H1 (cell line): ENCODE results near the gene PMEPA1. TPM values are rescaled to one million over a fixed set of nuclear protein-coding genes. Genes with fewer than 3 reads are reported as not detected.

Experiments
- CTCF ChIA-PET: fragments of 300-600 bp; sonication (Branson Sonifier 250); formaldehyde crosslinking; loops from one replicate; lab custom pipeline; 2021; ENCODE audit not compliant: partially characterized antibody; lab: Charles Lee
- POLR2A ChIA-PET: fragments of 300-600 bp; sonication (Branson Sonifier 250); formaldehyde crosslinking; loops from one replicate; lab custom pipeline; 2021; ENCODE audit warnings: inconsistent platforms; ENCODE audit not compliant: partially characterized antibody; lab: Charles Lee
- DNase-seq, 2 experiments: peaks; one replicate each; pipeline versions ENCODE4 v3.0.0 to v3.0.0-alpha.2; 2010 to 2022; ENCODE audit warnings: low spot score in 2 of 2, low read depth in 1 of 2, mixed read lengths in 1 of 2
- FAIRE-seq: peaks from 2 replicates; lab custom pipeline; 2011; peaks lifted over from hg19 to GRCh38; lab: Jason Lieb, UNC
- H2AFZ ChIP-seq: 2 replicates; pipeline ENCODE4 v1.8.1; 2012; ENCODE audit warnings: low read length, inconsistent platforms
- H2AK5ac ChIP-seq: 2 replicates; pipeline ENCODE4 v1.6.1; 2013; ENCODE audit warnings: low read depth, low read length
- H2BK120ac ChIP-seq: replicated peaks from 2 replicates; pipeline ENCODE3; 2013; ENCODE audit warnings: low read depth, low read length, inconsistent platforms
- H2BK12ac ChIP-seq: 2 replicates; pipeline ENCODE4 v1.6.1; 2013; ENCODE audit warnings: low read depth, low read length
- H2BK15ac ChIP-seq: 2 replicates; pipeline ENCODE4 v1.6.1; 2013; ENCODE audit warnings: low read length
- H2BK20ac ChIP-seq: 2 replicates; pipeline ENCODE4 v1.6.1; 2013; ENCODE audit warnings: low read length
- H2BK5ac ChIP-seq: 2 replicates; pipeline ENCODE4 v1.6.1; 2013; ENCODE audit warnings: low read depth, low read length
- H3K14ac ChIP-seq: 2 replicates; pipeline ENCODE4 v1.6.1; 2013; ENCODE audit warnings: inconsistent platforms; ENCODE audit not compliant: insufficient read length
- H3K18ac ChIP-seq: 2 replicates; pipeline ENCODE4 v1.6.1; 2013; ENCODE audit warnings: low read length; ENCODE audit errors: extremely low read depth
- H3K23ac ChIP-seq: 2 replicates; pipeline ENCODE4 v1.6.1; 2013; ENCODE audit warnings: inconsistent platforms; ENCODE audit not compliant: insufficient read length
- H3K23me2 ChIP-seq: 2 replicates; pipeline ENCODE4 v1.6.1; 2013; ENCODE audit warnings: low read depth, low read length
- H3K27ac ChIP-seq: 2 replicates; pipeline ENCODE4 v1.6.1; 2011; ENCODE audit warnings: low read depth, low read length, inconsistent platforms
- H3K27me3 ChIP-seq, 4 experiments: replicated peaks in 1 of 4; 1 replicate in 1 of 4; 2 replicates in 3 of 4; pipeline versions ENCODE4 v1.6.1 to v1.8.1; 2011 to 2013; ENCODE audit warnings: low read length in 3 of 4, mild to moderate bottlenecking in 3 of 4, inconsistent platforms in 2 of 4, mixed read lengths in 2 of 4, moderate library complexity in 1 of 4; ENCODE audit not compliant: control insufficient read depth in 3 of 4, insufficient read depth in 3 of 4; ENCODE audit errors: extremely low read depth in 1 of 4
- H3K36me3 ChIP-seq, 4 experiments: 2 replicates each; pipeline versions ENCODE4 v1.6.1 to v1.8.1; 2011 to 2013; ENCODE audit warnings: mild to moderate bottlenecking in 4 of 4, low read length in 3 of 4, moderate library complexity in 2 of 4, control low read depth in 1 of 4, inconsistent platforms in 1 of 4; ENCODE audit not compliant: insufficient read depth in 4 of 4, control insufficient read depth in 2 of 4
- H3K4ac ChIP-seq: replicated peaks from 2 replicates; pipeline ENCODE3; 2013; ENCODE audit warnings: low read length, low read depth, mixed read lengths, inconsistent platforms; ENCODE audit not compliant: insufficient read length
- H3K4me1 ChIP-seq, 4 experiments: replicated peaks in 1 of 4; 1 replicate in 1 of 4; 2 replicates in 3 of 4; pipeline versions ENCODE4 v1.6.1 to v1.8.1; 2011 to 2013; ENCODE audit warnings: low read length in 3 of 4, inconsistent platforms in 2 of 4, mixed read lengths in 1 of 4; ENCODE audit not compliant: insufficient read depth in 4 of 4, control insufficient read depth in 3 of 4
- H3K4me2 ChIP-seq, 2 experiments: 2 replicates each; pipeline versions ENCODE4 v1.6.1 to v1.8.1; 2011 to 2013; ENCODE audit warnings: low read depth in 2 of 2, low read length in 2 of 2, control low read depth in 1 of 2, inconsistent platforms in 1 of 2, mild to moderate bottlenecking in 1 of 2; ENCODE audit not compliant: insufficient read depth in 1 of 2
- H3K4me3 ChIP-seq, 4 experiments: fragments of 200-600, 300-600 bp in 1 of 4; sonication (generic), shearing (Covaris generic), sonication (Bioruptor Twin) in 1 of 4; 2 replicates each; pipeline versions ENCODE4 v1.5.1 to v1.8.1; 2011 to 2016; ENCODE audit warnings: low read length in 4 of 4, low read depth in 3 of 4, control low read depth in 2 of 4, inconsistent platforms in 2 of 4, mild to moderate bottlenecking in 2 of 4, mixed read lengths in 1 of 4, moderate library complexity in 1 of 4; ENCODE audit not compliant: insufficient read depth in 2 of 4; ENCODE audit errors: extremely low read depth in 1 of 4
- H3K56ac ChIP-seq: replicated peaks from 2 replicates; pipeline ENCODE3; 2013; ENCODE audit warnings: low read depth, mild to moderate bottlenecking, mixed read lengths, low read length, inconsistent platforms; ENCODE audit not compliant: insufficient read length
- H3K79me1 ChIP-seq: 2 replicates; pipeline ENCODE4 v1.6.1; 2013; ENCODE audit warnings: low read depth, low read length, control low read depth
- H3K79me2 ChIP-seq, 2 experiments: 2 replicates each; pipeline versions ENCODE4 v1.6.1 to v1.8.1; 2012 to 2013; ENCODE audit warnings: low read length in 2 of 2, mild to moderate bottlenecking in 2 of 2, inconsistent platforms in 1 of 2; ENCODE audit not compliant: insufficient read depth in 2 of 2, control insufficient read depth in 1 of 2
- H3K9ac ChIP-seq, 4 experiments: replicated peaks in 1 of 4; 1 replicate in 1 of 4; 2 replicates in 3 of 4; pipeline versions ENCODE4 v1.6.1 to v1.8.1; 2011 to 2013; ENCODE audit warnings: low read depth in 3 of 4, low read length in 3 of 4, control low read depth in 2 of 4, mild to moderate bottlenecking in 2 of 4, moderate library complexity in 2 of 4, inconsistent platforms in 1 of 4; ENCODE audit errors: extremely low read depth in 1 of 4
- H3K9me3 ChIP-seq, 2 experiments: 2 replicates each; pipeline versions ENCODE4 v1.6.1 to v1.8.1; 2012 to 2013; ENCODE audit warnings: mild to moderate bottlenecking in 2 of 2, moderate library complexity in 2 of 2, control low read depth in 1 of 2, inconsistent platforms in 1 of 2, low read depth in 1 of 2, low read length in 1 of 2, mixed read lengths in 1 of 2; ENCODE audit not compliant: insufficient read depth in 2 of 2
- H4K20me1 ChIP-seq, 2 experiments: replicated peaks in 1 of 2; 2 replicates each; pipeline versions ENCODE3 to v1.8.1; 2011 to 2013; ENCODE audit warnings: inconsistent platforms in 2 of 2, low read length in 2 of 2, mild to moderate bottlenecking in 1 of 2; ENCODE audit not compliant: insufficient read depth in 2 of 2, control insufficient read depth in 1 of 2
- H4K5ac ChIP-seq: 2 replicates; pipeline ENCODE4 v1.6.1; 2013; ENCODE audit warnings: low read length, low read depth, mixed read lengths, inconsistent platforms; ENCODE audit not compliant: insufficient read length
- H4K8ac ChIP-seq: 2 replicates; pipeline ENCODE4 v1.8.0; 2013; ENCODE audit warnings: mild to moderate bottlenecking, moderate library complexity, low read length, inconsistent platforms; ENCODE audit not compliant: insufficient read depth; ENCODE audit errors: extremely low read depth
- H4K91ac ChIP-seq: replicated peaks from 2 replicates; pipeline ENCODE3; 2013; ENCODE audit warnings: low read length, mixed read lengths, inconsistent platforms; ENCODE audit not compliant: insufficient read length
- BACH1 ChIP-seq: IDR thresholded peaks from 2 replicates; pipeline ENCODE4 v1.6.1; 2012; ENCODE audit warnings: low read length, improper control_type of control experiment
- WGBS, 2 experiments: shearing (Covaris generic) in 1 of 2; methylation state at CpG; one replicate each; pipeline versions ENCODE4 v1.1.6 to v1.1.7; 2013 to 2015; ENCODE audit warnings: low lambda C conversion rate in 2 of 2, mixed read lengths in 2 of 2, inconsistent platforms in 1 of 2, low coverage in 1 of 2, missing lambda C conversion rate in 1 of 2; ENCODE audit not compliant: insufficient replicate concordance in 2 of 2, insufficient coverage in 1 of 2, insufficient read length in 1 of 2; ENCODE audit errors: extremely low coverage in 1 of 2, missing lambda C conversion rate in 1 of 2; 5-methylcytosine and 5-hydroxymethylcytosine counted together
- polyA plus RNA-seq, 7 experiments: library from polyadenylated mRNA; depleted of rRNA in 3 of 7; stranded (reverse) in 5 of 7; unstranded in 2 of 7; fragments of >200 nt in 5 of 7; fragments of 200-250 nt in 2 of 7; gene quantifications; 1 replicate in 5 of 7; 2 replicates in 1 of 7; 4 replicates in 1 of 7; pipeline versions ENCODE4 v1.2.1 to v1.2.3, GENCODE V29; 2011 to 2013; ENCODE audit warnings: missing spikeins in 2 of 7, mixed read lengths in 2 of 7
- total RNA-seq: library from RNA; stranded (reverse); fragmentation: NEBNext Ultra II Directional; extraction: Animal tissue kit (Norgen Biotek cat#: 25700); gene quantifications from 2 replicates; pipeline ENCODE4 v1.2.1, GENCODE V29; 2021

Gene PMEPA1
- total and polyA plus RNA-seq, 2 of the 8 experiments (the other 6 are each of a cell fraction or from before 2014, with no cell fraction given), result 12.7 to 20.5 TPM

- Histone ChIP-seq H2BK12ac (0 out of 2 replicates have a peak overlapping the region, but pooled peaks have one; percentile 4), H3K18ac (no peak overlapping the region), H3K79me1 (no peaks in the 10 kb centered on the region), H4K20me1 (no peaks in the 10 kb centered on the region), H3K9ac (no peak overlapping the region), H3K4me1 (peaks cover 0 to 5% (median 2%) of the 10 kb centered on the region in 4 experiments; a peak in 3 of 7 replicates), H2AFZ (no peak overlapping the region), H3K36me3 (no peaks in the 10 kb centered on the region), H3K4me2 (no peak overlapping the region), H3K4me3 (no peak overlapping the region), H2BK20ac (no peak overlapping the region), H3K14ac (no peak overlapping the region), H4K8ac (no peak overlapping the region), H3K23me2 (no peaks in the 10 kb centered on the region), H2BK5ac (no peak overlapping the region), H3K27me3 (no peaks in the 10 kb centered on the region), H2AK5ac (no peak overlapping the region), H3K9me3 (no peaks in the 10 kb centered on the region), H2BK120ac (no peak overlapping the region), H3K23ac (no peak overlapping the region), H3K27ac (no peak overlapping the region), H4K91ac (no peak overlapping the region), H4K5ac (no peak overlapping the region), H2BK15ac (no peak overlapping the region), H3K4ac (no peak overlapping the region), H3K56ac (no peak overlapping the region), H3K79me2 (no peaks in the 10 kb centered on the region)
- DNase-seq, result no peak
- CTCF ChIA-PET, result interaction anchor here (1.4 kb wide), 1 partner anchor 13 kb away, joined by 5 read pairs; no protein-coding TSS in a partner anchor
- no peak for TF ChIP-seq BACH1
- POLR2A ChIA-PET, result interaction anchor here (1.5 kb wide), 1 partner anchor 27 kb away, joined by 4 read pairs; no protein-coding TSS in a partner anchor
- FAIRE-seq, result no peak
- WGBS, 2 experiments, result 78% methylated on average over 6 of the region's 6 CpGs; no CpG with 5 or more reads in 1 of the 2 experiments
Measured at GRCh38 chr20:57734754-57735153, 24.9 kb upstream of the PMEPA1 start.
